HUES6 (cell line): ENCODE measurements around the gene SLC25A21.
"Not testable (repeated sequence)": the region's sequence is repeated elsewhere in the genome, so short reads cannot be mapped to it uniquely, and the experiment has no call there.

Experiments used
- H3K27ac ChIP-seq: 2 replicates; pipeline ENCODE4 v1.7.0; 2013; ENCODE audit warnings: low read depth, mild to moderate bottlenecking, low read length, inconsistent platforms
- H3K27me3 ChIP-seq: 2 replicates; pipeline ENCODE4 v1.6.1; 2013; ENCODE audit warnings: low read length; ENCODE audit not compliant: control insufficient read depth, insufficient read depth
- H3K36me3 ChIP-seq: 2 replicates; pipeline ENCODE4 v1.6.1; 2013; ENCODE audit warnings: low read length; ENCODE audit not compliant: control insufficient read depth, insufficient read depth
- H3K4me1 ChIP-seq: 2 replicates; pipeline ENCODE4 v1.6.1; 2013; ENCODE audit warnings: low read length; ENCODE audit not compliant: control insufficient read depth, insufficient read depth
- H3K4me3 ChIP-seq: 2 replicates; pipeline ENCODE4 v1.5.1; 2013; ENCODE audit warnings: low read depth, low read length
- H3K9ac ChIP-seq: one replicate; pipeline ENCODE4 v1.6.1; 2013; ENCODE audit warnings: mild to moderate bottlenecking, low read length
- H3K9me3 ChIP-seq: 2 replicates; pipeline ENCODE4 v1.6.1; 2013; ENCODE audit warnings: low read depth, low read length; ENCODE audit not compliant: control insufficient read depth, insufficient read depth

SLC25A21 gene

GRCh38 chr14:37172024-37172869 is at the start of gene SLC25A21:
TSS of gene SLC25A21 (minus strand) at chr14:37172606.
- Histone ChIP-seq H3K9ac (peak within 1 kb of the TSS; percentile 90), H3K27ac (peak within 1 kb of the TSS; percentile 89)

GRCh38 chr14:37221073-37221472 is 48.7 kb upstream of the SLC25A21 start:
- peaks cover 13% of the 10 kb centered on the region for H3K36me3 ChIP-seq
- H3K27ac ChIP-seq: no peak overlapping the region
- H3K27me3 ChIP-seq: no peaks in the 10 kb centered on the region
- H3K9ac ChIP-seq: no peak overlapping the region
- no peaks in the 10 kb centered on the region for H3K4me1 ChIP-seq
- no peak overlapping the region for H3K4me3 ChIP-seq
- H3K9me3 ChIP-seq: peaks cover 37% of the 10 kb centered on the region

More at GRCh38 chr14:37172024-37172869, at the start of gene SLC25A21:
- Histone ChIP-seq H3K36me3 (no peaks in the 10 kb centered on the region), H3K27me3 (no peaks in the 10 kb centered on the region), H3K9me3 (no peaks in the 10 kb centered on the region), H3K4me3 (peak within 1 kb of the TSS; percentile 89), H3K4me1 (peaks cover 27% of the 10 kb centered on the region)

DNA sequence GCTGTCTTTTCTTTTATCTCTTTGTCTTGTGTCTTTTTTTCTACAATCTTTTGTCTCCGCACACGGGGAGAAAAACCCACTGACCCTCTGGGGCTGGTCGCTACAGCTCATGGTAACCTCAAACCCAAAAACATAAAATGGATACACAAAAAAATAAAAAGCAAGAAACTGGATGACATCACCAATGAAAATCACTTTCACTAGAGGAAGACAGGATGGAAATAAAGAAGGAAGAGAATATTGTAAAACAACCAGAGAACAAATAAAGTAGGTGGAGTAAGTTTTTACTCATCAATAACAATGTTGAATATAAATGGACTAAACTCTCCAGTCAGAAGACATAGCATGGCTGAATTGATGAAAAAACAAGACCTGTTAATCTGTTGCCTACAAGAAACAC is 42.9 kb upstream of the SLC25A21 start:
- Histone ChIP-seq H3K36me3 (no peaks in the 10 kb centered on the region; the same call in none of the 2 replicates), H3K4me1 (no peaks in the 10 kb centered on the region), H3K27ac (no peak overlapping the region), H3K9me3 (peaks cover 9% of the 10 kb centered on the region; the same call in 1 of the 2 replicates), H3K9ac (no peak overlapping the region), H3K4me3 (no peak overlapping the region), H3K27me3 (no peaks in the 10 kb centered on the region)

- H3K9me3 ChIP-seq: peaks cover 16% of the 10 kb centered on the region; the same call in 1 of the 2 replicates
- no peaks in the 10 kb centered on the region for H3K4me1 ChIP-seq
- no peak overlapping the region for H3K4me3 ChIP-seq
Observed at GRCh38 chr14:37213016-37213415, 40.6 kb upstream of the SLC25A21 start.

DNA sequence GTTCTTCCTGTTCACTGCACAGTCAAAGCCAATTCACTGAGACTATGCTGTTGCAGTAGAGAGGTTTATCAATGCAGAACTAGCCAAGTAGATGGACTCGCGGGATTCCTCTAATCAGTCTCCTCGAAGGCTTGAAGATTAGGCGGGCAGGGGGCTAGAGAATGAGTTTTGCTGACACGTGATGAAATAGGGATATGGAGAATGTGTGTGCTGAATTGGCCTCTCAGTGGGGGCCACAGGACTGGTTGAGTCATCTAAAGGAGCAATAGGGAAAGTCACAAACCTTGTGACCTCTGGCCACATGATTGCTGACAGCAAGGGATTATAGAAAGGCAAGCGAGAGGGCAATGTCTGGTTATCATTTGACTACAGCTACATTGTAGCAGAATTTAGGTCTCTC is 38.0 kb upstream of the SLC25A21 start:
- Histone ChIP-seq H3K4me1 (no peaks in the 10 kb centered on the region), H3K27me3 (no peaks in the 10 kb centered on the region), H3K9ac (no peak overlapping the region), H3K36me3 (no peaks in the 10 kb centered on the region; the same call in none of the 2 replicates), H3K9me3 (peaks cover 39% of the 10 kb centered on the region), H3K27ac (no peak overlapping the region), H3K4me3 (no peak overlapping the region)

More at GRCh38 chr14:37213016-37213415, 40.6 kb upstream of the SLC25A21 start:
- H3K27me3 ChIP-seq: no peaks in the 10 kb centered on the region
- no peak overlapping the region for H3K9ac ChIP-seq
- H3K27ac ChIP-seq: no peak overlapping the region
- H3K36me3 ChIP-seq: no peaks in the 10 kb centered on the region; the same call in none of the 2 replicates

- H3K9me3 ChIP-seq: peaks cover 45% of the 10 kb centered on the region
- not testable (repeated sequence) for H3K27ac ChIP-seq, H3K27me3 ChIP-seq, H3K4me1 ChIP-seq, H3K9ac ChIP-seq, H3K4me3 ChIP-seq, H3K36me3 ChIP-seq
Observed at GRCh38 chr14:37209617-37210016, 37.2 kb upstream of the SLC25A21 start.

DNA sequence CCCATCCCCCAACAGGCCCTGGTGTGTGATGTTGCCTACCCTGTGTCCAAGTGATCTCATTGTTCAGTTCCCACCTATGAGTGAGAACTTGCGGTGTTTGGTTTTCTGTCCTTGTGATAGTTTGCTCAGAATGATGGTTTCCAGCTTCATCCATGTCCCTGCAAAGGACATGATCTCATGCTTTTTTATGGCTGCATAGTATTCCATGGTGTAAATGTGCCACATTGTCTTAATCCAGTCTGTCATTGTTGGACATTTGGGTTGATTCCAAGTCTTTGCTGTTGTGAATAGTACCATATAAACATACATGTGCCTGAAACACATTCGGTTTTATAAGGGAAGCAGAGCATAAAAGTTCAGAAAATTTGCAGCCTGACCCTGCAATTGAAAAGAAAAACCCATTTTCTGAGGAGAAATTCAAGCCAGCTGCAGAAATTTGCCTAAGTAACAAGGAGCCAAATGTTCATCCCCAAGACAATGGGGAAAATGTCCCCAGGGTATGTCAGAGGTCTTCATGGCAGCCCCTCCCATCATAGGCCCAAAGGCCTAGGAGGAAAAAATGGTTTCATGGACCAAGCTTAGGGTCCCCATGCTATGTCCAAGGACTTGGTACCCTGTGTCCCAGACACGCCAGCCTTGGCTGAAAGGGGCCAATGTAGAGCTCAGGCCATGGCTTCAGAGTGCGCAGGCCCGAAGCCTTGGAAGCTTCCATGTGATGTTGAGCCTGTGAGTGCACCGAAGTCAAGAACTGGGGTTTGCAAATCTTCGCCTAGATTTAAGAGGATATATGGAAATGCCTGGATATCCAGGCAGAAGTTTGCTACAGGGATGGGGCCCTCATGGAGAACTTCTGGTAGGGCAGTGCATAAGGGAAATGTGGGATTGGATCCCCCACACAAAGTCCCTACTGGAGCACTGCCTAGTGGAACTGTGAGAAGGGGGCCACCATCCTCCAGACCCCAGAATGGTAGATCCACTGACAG is 33.5 kb upstream of the SLC25A21 start:
- not testable (repeated sequence) for H3K27me3 ChIP-seq, H3K27ac ChIP-seq, H3K4me1 ChIP-seq, H3K36me3 ChIP-seq, H3K4me3 ChIP-seq, H3K9ac ChIP-seq
- H3K9me3 ChIP-seq: peaks cover 44% of the 10 kb centered on the region

GRCh38 chr14:37203423-37203822 is 31.0 kb upstream of the SLC25A21 start:
- Histone ChIP-seq H3K36me3 (no peaks in the 10 kb centered on the region; the same call in 1 of the 2 replicates), H3K9ac (no peak overlapping the region), H3K4me3 (no peak overlapping the region), H3K27ac (no peak overlapping the region), H3K9me3 (peaks cover 34% of the 10 kb centered on the region), H3K27me3 (no peaks in the 10 kb centered on the region), H3K4me1 (peaks cover 4% of the 10 kb centered on the region; the same call in 1 of the 2 replicates)

DNA sequence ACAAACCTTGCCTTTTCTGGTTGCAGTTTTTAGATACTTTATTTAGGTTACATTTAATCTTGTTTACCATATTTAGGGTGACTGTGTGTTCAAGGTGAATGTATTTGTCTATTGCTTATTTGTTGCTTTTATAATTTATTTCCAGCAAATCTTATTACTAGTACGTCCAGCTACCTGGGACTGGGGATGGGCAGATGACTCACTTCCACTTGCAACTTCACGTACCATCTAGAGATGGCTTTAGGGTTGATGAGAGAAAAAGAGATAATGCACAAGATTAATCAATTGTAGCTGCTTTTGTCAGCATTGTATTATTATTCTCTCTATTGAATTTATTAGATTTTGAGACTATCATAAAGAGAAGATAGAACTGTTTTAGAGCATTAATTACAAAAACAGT is 30.4 kb upstream of the SLC25A21 start:
- H3K27me3 ChIP-seq: no peaks in the 10 kb centered on the region
- H3K4me1 ChIP-seq: peaks cover 4% of the 10 kb centered on the region; the same call in 1 of the 2 replicates
- no peak overlapping the region for H3K27ac ChIP-seq
- no peak overlapping the region for H3K9ac ChIP-seq
- H3K4me3 ChIP-seq: no peak overlapping the region
- peaks cover 31% of the 10 kb centered on the region for H3K9me3 ChIP-seq
- no peaks in the 10 kb centered on the region; the same call in 1 of the 2 replicates for H3K36me3 ChIP-seq

DNA sequence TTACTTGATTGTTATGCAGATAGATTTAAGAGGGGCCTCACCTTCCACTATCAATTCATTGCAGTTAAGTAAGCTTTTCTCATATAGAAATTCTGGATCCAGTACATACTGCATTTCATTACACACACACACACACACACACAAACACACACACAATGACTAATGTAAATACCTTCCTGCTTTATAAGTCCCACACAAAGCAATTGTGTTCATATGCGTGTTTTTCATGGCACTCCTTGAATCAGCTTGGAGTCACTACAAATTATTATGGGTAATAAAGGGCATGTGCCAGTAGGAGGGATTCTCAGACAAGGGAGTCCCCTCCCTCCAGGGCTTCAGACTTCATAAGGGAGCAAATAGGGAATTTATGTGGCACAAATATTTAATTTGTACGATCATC is 29.9 kb upstream of the SLC25A21 start:
- no peak overlapping the region for H3K27ac ChIP-seq
- H3K36me3 ChIP-seq: no peaks in the 10 kb centered on the region; the same call in 1 of the 2 replicates
- no peak overlapping the region for H3K4me3 ChIP-seq

More for the DNA sequence above, 29.9 kb upstream of the SLC25A21 start:
- H3K4me1 ChIP-seq: peaks cover 4% of the 10 kb centered on the region; the same call in 1 of the 2 replicates
- no peaks in the 10 kb centered on the region for H3K27me3 ChIP-seq
- H3K9me3 ChIP-seq: peaks cover 28% of the 10 kb centered on the region
- H3K9ac ChIP-seq: no peak overlapping the region
